Spleen (tissue), 7 donors: ENCODE measurements around the gene PCBD1.
A peak's percentile ranks its signal among the peaks of the same experiment; 100 is the strongest.

Experiments used
- POLR2A ChIP-seq, 3 donors: fragments of 450-650 bp; IDR thresholded peaks; one replicate each; pipeline ENCODE4 v1.5.1; 2017; ENCODE audit warnings: antibody characterized with exemption in 3 of 3, mild to moderate bottlenecking in 1 of 3
- POLR2AphosphoS5 ChIP-seq, 3 donors: sonication (generic); formaldehyde crosslinking; IDR thresholded peaks; one replicate each; pipeline ENCODE4 v1.5.1; 2017; ENCODE audit warnings: antibody characterized with exemption in 3 of 3
- TF ChIP-seq, protein P1 (sequence below), 11 experiments: fragments of 200-600 bp in 7 of 11; fragments of 450-650 bp in 4 of 11; sonication (generic) in 4 of 11; IDR thresholded peaks in 8 of 11; conservative IDR thresholded peaks in 3 of 11; 1 replicate in 7 of 11; 2 replicates in 4 of 11; pipeline versions ENCODE4 v1.4.0 to v1.8.0; 2016 to 2021; ENCODE audit warnings: antibody characterized with exemption in 11 of 11, inconsistent platforms in 4 of 11, mild to moderate bottlenecking in 1 of 11
- donor health status: DM: no; HTN: no; CAD: no; lungs with moderate emphysema.
- donor health status: DM: no; HTN: no; CAD: no.
- donor health status: DM: no; HTN: no; CAD: no.

DNA sequence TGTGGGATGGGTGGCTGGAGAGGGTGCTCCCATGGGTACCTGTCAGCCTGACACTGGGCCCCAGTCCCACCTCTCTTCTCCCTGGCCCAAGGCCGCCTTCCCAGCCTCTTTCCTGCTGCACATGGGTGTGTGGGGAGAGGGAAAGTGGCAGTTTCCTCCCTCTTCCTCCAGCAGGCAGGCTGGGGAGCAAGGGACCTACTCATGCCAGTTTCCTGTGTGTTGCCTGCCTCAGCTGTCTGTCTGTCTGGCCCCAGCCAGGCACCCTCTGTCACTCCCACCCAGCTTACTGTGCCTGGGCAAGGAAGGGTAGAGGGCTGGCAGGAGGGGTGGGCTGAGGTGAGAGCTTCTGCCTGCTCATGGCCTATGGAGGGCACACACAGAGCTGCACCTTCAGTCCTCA is 46.3 kb upstream of the PCBD1 start:
- TF ChIP-seq, protein P1, sequence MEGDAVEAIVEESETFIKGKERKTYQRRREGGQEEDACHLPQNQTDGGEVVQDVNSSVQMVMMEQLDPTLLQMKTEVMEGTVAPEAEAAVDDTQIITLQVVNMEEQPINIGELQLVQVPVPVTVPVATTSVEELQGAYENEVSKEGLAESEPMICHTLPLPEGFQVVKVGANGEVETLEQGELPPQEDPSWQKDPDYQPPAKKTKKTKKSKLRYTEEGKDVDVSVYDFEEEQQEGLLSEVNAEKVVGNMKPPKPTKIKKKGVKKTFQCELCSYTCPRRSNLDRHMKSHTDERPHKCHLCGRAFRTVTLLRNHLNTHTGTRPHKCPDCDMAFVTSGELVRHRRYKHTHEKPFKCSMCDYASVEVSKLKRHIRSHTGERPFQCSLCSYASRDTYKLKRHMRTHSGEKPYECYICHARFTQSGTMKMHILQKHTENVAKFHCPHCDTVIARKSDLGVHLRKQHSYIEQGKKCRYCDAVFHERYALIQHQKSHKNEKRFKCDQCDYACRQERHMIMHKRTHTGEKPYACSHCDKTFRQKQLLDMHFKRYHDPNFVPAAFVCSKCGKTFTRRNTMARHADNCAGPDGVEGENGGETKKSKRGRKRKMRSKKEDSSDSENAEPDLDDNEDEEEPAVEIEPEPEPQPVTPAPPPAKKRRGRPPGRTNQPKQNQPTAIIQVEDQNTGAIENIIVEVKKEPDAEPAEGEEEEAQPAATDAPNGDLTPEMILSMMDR (IDR thresholded peaks at IDR 0.05 in 8 of 11, conservative IDR thresholded peaks at IDR 0.05 in 3 of 11): no peak
- TF ChIP-seq POLR2A (IDR thresholded peaks at IDR 0.05): no peak
- TF ChIP-seq POLR2AphosphoS5 (IDR thresholded peaks at IDR 0.05): peak in 1 of 3 donors; percentile 8
